Heart left ventricle (tissue), 13 donors: Measurements from ENCODE around the gene UBALD1.

Experiments
- POLR2A ChIP-seq, 2 donors: fragments of 450-650 bp; IDR thresholded peaks; one replicate each; pipeline ENCODE4 v1.6.1; 2017; ENCODE audit warnings: antibody characterized with exemption in 2 of 2, mild to moderate bottlenecking in 2 of 2, moderate library complexity in 2 of 2
- TF ChIP-seq, protein P1 (sequence below), 12 donors: fragments of 200-600 bp; sonication (generic) in 4 of 12; IDR thresholded peaks; one replicate each; pipeline versions ENCODE4 v1.5.0 to v1.8.0; 2018 to 2022; ENCODE audit warnings: antibody characterized with exemption in 12 of 12, mild to moderate bottlenecking in 5 of 12
- donor health status: ischemic (EF 13 %, LVEDD 7.1; RV severe dilation, severe dysfunction).
- donor health status: DM: no; HTN: yes; CAD: no.
- donor health status: DM: no; HTN: no; CAD: no.
- donor health status: ischemic (EF 25% LVEDD 6.9; RV normal size, moderate dysfunction).
- donor health status: ischemic (EF 25% LVEDD 5.7; RV mildly dilated, moderate dysfunction).
- donor health status: ischemic (EF 35%, LVEDD 5.7; RV mildly dilated, moderate dysfunction).
- donor health status: nonischemic (EF 11% LVEDD 7.7; RV severe dilation, severe dysfunction).
- donor health status: DM: yes; HTN: yes; CAD: no.
- donor health status: PGD.
- donor health status: ischemic (EF 29% LVEDD 5.4; RV normal size, mild dysfunction).
- donor health status: nonischemic (EF 23%, LVEDD 6.1; RV moderate dilation, normal function).

DNA sequence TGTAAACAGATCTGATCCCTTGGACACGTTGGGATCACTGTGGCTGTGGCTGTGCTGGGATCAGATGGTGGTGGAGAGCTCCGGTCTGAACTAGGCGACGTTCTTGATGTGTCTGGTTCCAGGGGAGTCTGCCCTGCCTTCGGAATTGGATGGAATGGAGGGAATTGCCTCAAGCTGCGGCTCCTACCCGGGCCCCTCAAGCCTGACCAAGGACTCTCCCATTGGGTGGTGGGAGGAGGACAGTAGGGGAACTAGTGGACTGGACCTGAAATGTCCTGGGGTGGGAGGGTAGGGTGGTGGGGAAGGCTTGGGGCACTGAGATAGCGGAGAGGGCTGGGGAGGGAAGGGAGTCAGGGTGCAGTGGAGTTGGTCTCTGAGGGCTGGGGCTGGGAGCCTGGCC lies 3.2 kb upstream of the UBALD1 start:
- TF ChIP-seq, protein P1, sequence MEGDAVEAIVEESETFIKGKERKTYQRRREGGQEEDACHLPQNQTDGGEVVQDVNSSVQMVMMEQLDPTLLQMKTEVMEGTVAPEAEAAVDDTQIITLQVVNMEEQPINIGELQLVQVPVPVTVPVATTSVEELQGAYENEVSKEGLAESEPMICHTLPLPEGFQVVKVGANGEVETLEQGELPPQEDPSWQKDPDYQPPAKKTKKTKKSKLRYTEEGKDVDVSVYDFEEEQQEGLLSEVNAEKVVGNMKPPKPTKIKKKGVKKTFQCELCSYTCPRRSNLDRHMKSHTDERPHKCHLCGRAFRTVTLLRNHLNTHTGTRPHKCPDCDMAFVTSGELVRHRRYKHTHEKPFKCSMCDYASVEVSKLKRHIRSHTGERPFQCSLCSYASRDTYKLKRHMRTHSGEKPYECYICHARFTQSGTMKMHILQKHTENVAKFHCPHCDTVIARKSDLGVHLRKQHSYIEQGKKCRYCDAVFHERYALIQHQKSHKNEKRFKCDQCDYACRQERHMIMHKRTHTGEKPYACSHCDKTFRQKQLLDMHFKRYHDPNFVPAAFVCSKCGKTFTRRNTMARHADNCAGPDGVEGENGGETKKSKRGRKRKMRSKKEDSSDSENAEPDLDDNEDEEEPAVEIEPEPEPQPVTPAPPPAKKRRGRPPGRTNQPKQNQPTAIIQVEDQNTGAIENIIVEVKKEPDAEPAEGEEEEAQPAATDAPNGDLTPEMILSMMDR (IDR thresholded peaks at IDR 0.05), result no peak
- TF ChIP-seq POLR2A (IDR thresholded peaks at IDR 0.05), result no peak
